Activated CD4-positive, alpha-beta T cell treated with anti-CD3 and anti-CD28 coated beads for 4 hours (primary cell): ENCODE measurements around the gene ROPN1.
"Not testable (repeated sequence)": the region's sequence is repeated elsewhere in the genome, so short reads cannot be mapped to it uniquely, and the experiment has no call there.

Experiments
- DNase-seq, 2 donors: peaks; one replicate each; pipeline ENCODE4 v3.0.0-alpha.2; 2020

Gene ROPN1

GRCh38 chr3:123993818-123994217 is 1.9 kb upstream of the ROPN1 start:
- DNase-seq, result no peak

- DNase-seq, result no peak
These were observed 5.5 kb downstream of the ROPN1 start for GRCh38 chr3:123986427-123986826.

- DNase-seq, result no peak
These were observed 7.0 kb downstream of the ROPN1 start for GRCh38 chr3:123984957-123985356.

- DNase-seq, result no peak
These were observed 7.6 kb downstream of the ROPN1 start for GRCh38 chr3:123984350-123984749.

- DNase-seq, result not testable (repeated sequence)
These were observed 10.6 kb downstream of the ROPN1 start for GRCh38 chr3:123981317-123981716.

GRCh38 chr3:123980539-123980938 is 11.4 kb downstream of the ROPN1 start:
- DNase-seq, result no peak

- DNase-seq, result peak; percentile 5 to 13
These were observed 12.1 kb downstream of the ROPN1 start for GRCh38 chr3:123979525-123980501.

- DNase-seq, result not testable (repeated sequence)
These were observed 15.0 kb downstream of the ROPN1 start for GRCh38 chr3:123976904-123977303.

GRCh38 chr3:123976181-123976898 is 15.6 kb downstream of the ROPN1 start:
- DNase-seq, result not testable (repeated sequence)

- not testable (repeated sequence) for DNase-seq
These were observed 16.9 kb downstream of the ROPN1 start for GRCh38 chr3:123975030-123975429.

- DNase-seq, result no peak
These were observed 20.5 kb downstream of the ROPN1 start for GRCh38 chr3:123971406-123971805.

GRCh38 chr3:123967260-123967659 is 24.7 kb downstream of the ROPN1 start:
- DNase-seq, result not testable (repeated sequence)

GRCh38 chr3:123966799-123967198 is 25.1 kb downstream of the ROPN1 start:
- not testable (repeated sequence) for DNase-seq

GRCh38 chr3:123964793-123965192 is 27.1 kb downstream of the ROPN1 start:
- DNase-seq, result not testable (repeated sequence)

- no peak for DNase-seq
These were observed 30.4 kb downstream of the ROPN1 start for GRCh38 chr3:123961508-123961856.

GRCh38 chr3:123960781-123961507 is 31.0 kb downstream of the ROPN1 start, which contains the start of gene CCDC14:
Gene CCDC14, minus strand, starts transcription at chr3:123961229. Its CDS starts 56 bp downstream, at chr3:123961173.
- peak; percentile 65 to 66 for DNase-seq

- DNase-seq, result no peak
These were observed 38.2 kb downstream of the ROPN1 start for GRCh38 chr3:123953735-123954134.

GRCh38 chr3:123952844-123953520 is 38.9 kb downstream of the ROPN1 start:
- DNase-seq, result no peak

GRCh38 chr3:123951522-123952447 is 40.1 kb downstream of the ROPN1 start:
- DNase-seq, result no peak

GRCh38 chr3:123949641-123950040 is 42.3 kb downstream of the ROPN1 start:
- no peak for DNase-seq

- DNase-seq, result no peak
These were observed 43.5 kb downstream of the ROPN1 start for GRCh38 chr3:123948449-123948848.
